ENCODE results near the gene SLC38A10.
A peak's percentile ranks its signal among the peaks of the same experiment; 100 is the strongest.

Gene SLC38A10

DNA sequence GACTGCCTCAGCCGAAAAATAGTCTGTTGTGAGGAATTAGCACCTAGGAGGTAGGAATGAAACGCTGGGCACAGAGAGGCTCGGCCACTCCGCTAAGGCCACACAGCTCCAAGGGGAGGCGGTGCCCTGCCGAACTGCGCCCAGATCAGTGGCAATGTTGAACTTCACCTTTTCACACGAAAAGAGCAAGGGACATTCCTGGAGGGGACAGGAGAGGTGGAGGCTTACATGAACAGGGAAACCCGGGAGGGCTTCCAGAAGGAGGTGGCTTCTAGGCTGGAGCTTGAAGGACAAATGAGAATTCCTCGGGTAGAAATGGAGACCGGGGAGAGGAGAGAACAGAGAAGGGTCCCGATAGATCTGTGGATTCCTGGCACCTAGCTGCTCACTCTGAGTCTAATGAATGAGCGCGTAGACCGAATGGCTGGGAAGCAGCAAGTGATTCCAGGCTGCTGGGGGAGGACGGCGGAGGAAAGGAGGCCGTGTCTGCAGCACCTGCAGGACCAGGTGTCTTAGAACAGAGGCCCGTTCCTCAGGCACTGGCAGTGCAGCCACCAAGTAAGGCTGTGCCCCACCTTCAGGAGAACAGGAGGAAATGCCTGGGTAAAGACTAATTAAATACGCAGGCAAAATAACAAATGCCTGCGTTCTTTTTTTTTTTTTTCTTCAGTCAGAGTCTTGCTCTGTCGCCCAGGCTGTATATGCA lies 722 bp upstream of the SLC38A10 start:
- DNase-seq, result no peak

DNA sequence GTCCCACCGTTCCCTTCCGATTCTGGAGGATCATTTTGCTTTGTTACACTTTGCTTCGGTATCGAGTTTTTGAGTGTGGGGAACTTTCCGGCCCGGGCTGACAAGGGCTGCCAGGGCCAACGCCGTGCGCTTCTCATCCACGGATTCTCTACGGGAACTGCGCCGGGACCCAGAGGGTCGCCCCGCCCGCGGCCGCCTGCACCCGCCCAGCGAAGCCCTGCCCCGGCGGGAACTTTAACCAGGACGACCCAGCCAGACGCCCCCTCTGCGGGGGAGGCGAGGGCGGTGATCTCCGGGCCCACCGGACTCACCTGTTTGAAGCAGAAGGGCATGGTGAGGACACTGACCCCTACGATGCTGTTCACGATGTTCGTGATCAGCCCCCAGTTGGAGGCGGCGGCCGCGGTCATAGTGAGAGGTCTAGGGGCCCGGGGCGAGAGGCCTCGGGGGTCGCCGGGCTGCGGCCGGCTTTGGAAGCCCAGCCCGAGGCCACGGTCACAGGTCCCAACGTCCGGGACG lies 536 bp downstream of the SLC38A10 start:
- no peak for DNase-seq

GRCh38 chr17:81292450-81292849 lies 2.7 kb downstream of the SLC38A10 start:
- no peak for DNase-seq

DNA sequence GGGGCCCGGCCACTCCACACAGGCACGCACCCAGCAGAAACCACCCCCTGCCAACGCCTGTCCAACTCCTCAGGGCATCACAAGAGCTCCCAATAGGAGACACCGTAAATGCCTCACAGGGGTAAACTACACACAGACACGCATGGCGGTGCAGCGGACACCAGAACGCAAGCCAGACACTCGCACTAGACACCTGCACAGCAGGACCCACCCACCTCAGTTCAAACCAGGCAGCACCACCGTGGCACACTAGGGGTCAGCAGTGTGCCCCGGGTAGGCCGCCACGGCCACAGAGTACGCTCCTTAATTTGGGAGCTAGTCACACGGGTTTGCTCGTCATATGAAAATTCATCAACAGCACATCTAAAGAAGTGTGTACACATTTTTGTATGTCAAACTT lies 3.4 kb downstream of the SLC38A10 start:
- DNase-seq, result peak; percentile 37

DNA sequence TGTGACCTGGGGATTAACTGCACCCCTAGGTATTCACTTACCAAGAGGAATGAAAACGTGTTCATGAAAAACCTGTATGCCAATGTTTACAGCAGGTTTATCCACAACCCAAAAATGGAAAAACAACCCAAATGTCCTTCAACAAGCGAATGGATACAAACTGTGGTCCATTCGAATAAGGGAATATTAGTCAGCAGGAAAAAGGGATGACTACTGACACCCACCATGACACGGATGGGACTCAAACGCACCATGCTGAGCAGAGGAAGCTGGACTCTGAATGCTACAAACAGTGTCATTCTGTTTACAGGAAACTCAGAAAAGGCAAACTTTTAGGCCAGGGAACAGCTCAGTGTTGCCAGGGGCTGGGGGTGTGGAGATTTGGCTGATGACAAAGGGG lies 4.9 kb downstream of the SLC38A10 start:
- no peak for DNase-seq

DNA sequence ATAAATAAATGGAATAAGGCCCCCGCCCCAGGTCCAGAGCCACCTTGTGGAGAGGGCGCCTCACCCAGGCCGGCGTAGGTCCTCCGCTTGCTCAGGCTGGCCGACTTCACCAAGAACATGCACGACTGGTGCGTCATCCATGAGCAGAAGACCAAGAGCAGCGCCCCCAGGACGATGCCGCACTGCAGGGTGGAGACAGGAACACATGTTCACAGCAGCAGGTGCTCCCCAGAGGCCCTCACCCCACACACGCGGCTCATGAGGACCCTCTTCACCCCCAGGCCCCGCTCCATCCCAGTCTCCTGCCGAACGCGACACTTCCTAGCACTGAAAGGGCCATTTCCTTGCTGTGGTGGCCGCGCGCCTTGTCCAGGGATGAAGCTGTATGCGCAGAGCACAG lies 5.5 kb downstream of the SLC38A10 start:
- no peak for DNase-seq

DNA sequence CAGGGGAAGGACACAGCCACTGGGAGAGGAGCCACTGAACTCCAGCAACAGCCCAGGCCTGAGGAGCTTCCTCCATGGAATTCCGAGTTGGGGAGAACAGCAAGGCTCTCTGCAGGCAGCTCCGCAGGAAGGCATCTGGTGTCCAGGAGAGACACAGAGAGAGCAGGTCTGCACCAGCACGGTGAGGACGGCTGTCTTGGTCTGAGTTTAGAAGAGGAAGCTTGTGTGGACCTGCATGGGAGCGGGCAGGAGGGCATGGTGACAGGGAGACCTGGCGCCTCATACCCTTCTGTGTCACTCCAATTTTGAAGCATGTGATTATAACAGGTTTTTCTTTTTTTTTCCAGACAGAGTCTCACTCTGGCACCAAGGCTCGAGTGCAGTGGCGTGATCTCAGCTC lies 6.4 kb downstream of the SLC38A10 start:
- DNase-seq, result no peak

- DNase-seq, result no peak
Measured at GRCh38 chr17:81287741-81288430, 7.2 kb downstream of the SLC38A10 start.

GRCh38 chr17:81287152-81287551 lies 8.0 kb downstream of the SLC38A10 start:
- no peak for DNase-seq

DNA sequence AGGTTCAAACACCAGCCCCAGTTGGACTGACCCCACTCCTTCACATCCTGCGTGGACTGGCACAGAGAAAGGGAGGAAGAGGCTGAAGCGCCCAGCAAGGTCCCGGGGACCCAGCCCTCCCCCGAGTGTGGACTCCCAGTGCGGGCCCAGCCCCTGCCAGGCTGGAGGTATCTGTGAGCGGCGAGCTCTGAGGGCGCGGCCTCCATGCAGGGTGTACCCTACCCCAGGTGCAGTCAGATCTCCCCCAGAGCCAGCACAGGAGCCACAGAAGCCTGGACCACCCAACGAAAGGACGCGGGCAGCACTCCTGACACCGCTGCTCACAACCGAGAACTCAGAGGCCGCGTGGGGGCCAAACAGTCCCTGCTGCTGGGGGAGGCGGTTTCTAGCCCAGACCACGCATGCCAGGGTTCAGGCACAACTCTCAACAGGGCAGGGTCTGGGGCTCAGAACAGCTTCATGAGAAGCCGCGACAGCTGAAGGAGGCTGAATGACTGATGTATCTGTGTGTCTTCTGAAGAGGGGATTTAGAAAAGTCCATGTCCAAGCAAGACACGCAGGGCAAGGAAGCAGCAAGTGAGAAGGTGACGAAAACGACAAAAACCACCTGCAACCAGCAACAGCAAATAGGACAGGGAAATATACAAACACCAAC lies 8.5 kb downstream of the SLC38A10 start:
- no peak for DNase-seq

DNA sequence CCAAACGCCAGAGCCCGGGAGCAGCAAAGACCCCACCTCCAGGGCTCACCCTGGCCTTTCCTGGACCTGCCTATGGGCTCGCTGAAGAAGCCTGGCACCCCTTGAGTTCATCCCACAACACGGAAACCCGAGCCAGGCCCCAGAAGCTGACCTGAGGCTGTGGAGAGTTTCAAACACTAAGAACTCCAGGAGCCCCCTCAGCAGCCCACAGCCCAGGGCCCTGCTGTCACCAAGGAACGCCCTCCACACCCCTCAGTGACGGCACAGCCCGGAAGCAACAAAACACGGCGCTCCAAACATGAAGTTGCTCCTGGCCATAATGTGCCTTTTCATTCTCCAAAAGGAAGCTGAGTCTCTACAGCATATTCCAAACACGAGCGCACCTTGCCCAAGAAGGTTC lies 9.2 kb downstream of the SLC38A10 start:
- DNase-seq, result no peak

DNA sequence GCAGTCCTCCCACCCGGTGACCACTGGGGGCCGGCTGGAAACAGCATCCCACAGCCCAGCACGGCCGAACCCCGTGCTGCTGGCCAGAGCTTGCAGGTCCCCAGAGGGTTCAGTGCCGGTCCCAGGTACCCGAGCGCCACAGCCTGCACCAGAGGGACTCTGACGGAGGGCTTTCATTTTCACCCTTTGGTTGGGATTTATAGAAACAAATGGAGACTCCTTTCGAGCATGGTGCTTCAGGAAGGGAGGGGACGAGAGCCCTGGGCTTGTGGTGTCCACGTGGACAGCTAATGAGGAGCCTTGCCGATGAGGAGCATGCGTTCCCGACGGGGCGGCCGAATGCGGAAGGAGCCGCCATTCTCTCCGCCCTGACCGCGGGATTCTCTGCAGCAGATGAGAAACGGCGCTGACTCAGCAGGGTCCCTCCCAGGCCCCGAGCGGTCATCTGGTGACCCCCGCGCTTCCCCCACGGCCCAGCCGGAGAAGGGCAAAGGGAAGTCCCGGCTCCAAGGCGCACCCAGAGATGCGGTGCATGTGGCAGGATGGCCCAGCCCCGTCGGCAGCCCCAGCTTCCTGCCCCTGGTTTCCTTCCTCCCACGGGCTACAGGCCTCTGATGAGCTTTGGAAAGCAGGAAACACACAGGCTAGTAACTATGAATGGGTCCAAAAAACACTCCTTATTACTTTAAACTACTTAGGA lies 9.8 kb downstream of the SLC38A10 start:
- peak; percentile 32 for DNase-seq

DNA sequence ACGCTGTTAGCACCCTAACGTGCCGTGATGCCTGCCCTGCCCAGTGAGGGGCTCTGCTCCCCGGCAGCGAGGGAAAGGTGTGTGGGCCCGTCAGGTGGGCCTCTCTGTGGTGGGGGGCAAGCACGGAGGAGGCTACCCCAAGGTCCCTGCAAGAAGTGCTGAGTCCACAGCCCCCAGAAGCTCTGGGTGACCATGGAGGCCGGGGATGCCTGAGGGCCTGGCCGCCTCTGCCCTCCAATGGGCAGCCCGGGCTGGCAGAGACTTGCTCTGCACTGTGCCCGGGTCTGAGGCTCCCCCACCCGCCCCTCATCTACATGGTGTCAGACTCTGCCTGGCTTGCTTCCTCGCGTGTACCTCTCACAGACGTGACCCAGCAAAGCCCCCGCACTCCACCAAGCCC lies 12.2 kb downstream of the SLC38A10 start:
- DNase-seq, result no peak

DNA sequence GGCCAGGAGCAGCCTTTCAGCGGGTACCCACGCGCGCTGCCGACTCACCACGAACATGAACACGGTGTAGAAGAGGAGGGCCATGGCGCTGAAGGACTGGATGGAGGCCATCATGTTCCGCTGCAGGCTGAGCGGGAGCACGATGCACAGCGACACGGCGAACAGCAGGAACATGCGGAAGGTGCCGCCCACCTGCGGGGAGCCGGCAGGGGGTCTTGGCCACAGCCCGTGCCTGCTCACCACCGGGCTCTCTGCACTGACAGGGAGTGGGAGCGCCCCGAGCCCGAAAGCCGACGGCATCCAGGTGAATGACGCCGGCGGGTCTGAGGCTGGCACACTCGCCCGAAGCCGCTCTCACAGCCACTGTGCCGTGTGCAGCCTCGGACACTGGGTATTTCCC lies 13.0 kb downstream of the SLC38A10 start:
- DNase-seq, result no peak

DNA sequence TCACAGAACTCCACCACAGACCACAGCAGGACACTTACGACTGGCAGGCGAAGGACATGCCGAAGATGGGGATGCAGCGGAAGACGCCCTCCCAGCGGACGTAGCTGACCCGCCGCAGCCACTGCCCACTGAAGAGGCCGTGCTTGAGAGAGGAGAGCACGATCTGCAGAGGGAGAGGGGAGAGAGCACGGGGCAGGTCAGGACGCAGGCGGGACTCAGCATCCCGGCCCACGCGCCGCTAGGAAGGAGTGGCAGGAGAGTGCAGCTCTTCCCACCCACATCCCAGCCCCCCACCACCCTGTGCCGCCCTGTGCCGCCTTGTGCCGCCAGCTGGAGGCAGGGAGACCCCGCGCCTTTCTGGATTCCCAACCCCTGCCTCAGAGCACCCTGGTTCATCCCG lies 14.5 kb downstream of the SLC38A10 start:
- no peak for DNase-seq

- DNase-seq, result no peak
Measured at GRCh38 chr17:81279278-81280275, 15.5 kb downstream of the SLC38A10 start.

DNA sequence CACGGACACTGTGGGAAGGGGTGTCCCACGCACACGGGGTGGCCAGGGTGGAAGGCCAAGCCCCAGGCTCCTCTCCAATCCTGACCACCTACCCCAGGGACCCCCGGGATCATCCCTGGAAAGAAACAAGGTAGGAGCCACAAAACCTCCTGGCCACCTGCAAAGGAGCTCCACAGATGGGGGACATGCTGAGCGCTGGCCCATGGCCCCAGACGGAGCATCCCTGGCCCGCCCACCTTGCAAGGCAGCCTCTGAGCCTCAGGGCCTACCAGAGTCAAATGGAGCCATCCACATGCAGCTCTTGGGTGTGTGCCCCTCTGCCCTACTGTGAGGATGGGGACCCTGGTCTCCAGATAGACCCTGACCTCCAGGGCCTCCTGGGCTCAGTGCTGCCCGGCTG lies 16.3 kb downstream of the SLC38A10 start:
- no peak for DNase-seq

DNA sequence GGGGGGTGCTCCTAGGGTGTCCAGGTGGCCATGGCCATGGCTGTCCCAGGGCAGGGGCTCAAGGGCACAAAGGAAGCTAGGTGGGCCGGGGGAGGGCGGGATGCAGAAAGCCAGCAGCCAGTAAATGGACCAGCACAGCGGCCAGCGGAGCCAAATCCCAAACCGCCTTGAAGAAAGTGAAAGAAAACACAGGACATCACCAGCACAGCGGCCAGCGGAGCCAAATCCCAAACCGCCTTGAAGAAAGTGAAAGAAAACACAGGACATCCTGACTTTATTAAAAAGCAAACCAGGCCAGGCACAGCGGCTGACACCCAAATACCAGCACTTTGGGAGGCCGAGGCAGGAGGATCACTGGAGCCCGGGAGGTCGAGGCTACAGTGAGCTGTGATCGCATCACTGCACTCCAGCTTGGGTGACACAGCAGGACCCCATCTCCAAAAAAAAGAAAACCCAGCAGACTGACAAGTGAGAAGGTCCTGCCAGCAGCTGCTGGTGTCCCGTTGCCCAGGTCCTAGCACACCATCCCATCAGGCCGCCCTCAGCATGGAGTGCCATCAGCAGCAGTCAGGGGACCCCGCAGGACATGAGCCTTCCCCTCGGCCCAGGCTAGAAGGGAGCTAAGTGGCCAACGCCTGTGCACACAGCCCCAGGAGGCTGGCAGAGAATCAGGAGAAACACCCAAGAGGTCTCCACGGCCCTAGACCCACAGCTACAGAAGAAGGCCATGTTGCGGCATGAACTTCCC lies 17.0 kb downstream of the SLC38A10 start:
- no peak for DNase-seq

- peak; percentile 23 for DNase-seq
Measured at GRCh38 chr17:81277421-81277820, 17.7 kb downstream of the SLC38A10 start.

- DNase-seq, result no peak
Measured at GRCh38 chr17:81276781-81277180, 18.3 kb downstream of the SLC38A10 start.

GRCh38 chr17:81274471-81274855 lies 20.6 kb downstream of the SLC38A10 start:
- DNase-seq, result no peak
